Activated T-cell treated with anti-CD3 and anti-CD28 coated beads, Interleukin-2, amount 50 U/mL, for 24 hours (primary cell): ENCODE results near the gene CTBP2.

Source experiments
- DNase-seq: peaks from one replicate; pipeline ENCODE4 v3.0.0-alpha.2; 2020
- H3K27ac Mint-ChIP-seq: 2 replicates; pipeline ENCODE4 v1.8.0; 2020; ENCODE audit warnings: mild to moderate bottlenecking, mixed read lengths
- H3K27me3 Mint-ChIP-seq: 2 replicates; pipeline ENCODE4 v1.8.0; 2020; ENCODE audit warnings: mixed read lengths
- H3K36me3 Mint-ChIP-seq: 2 replicates; pipeline ENCODE4 v1.8.0; 2020; ENCODE audit warnings: low read depth, mixed read lengths
- H3K4me1 Mint-ChIP-seq: 2 replicates; pipeline ENCODE4 v1.8.0; 2020; ENCODE audit warnings: low read depth, mixed read lengths
- H3K4me3 Mint-ChIP-seq: 2 replicates; pipeline ENCODE4 v1.8.0; 2020; ENCODE audit warnings: mild to moderate bottlenecking, moderate library complexity, mixed read lengths
- H3K9me3 Mint-ChIP-seq: 2 replicates; pipeline ENCODE4 v1.8.0; 2020; ENCODE audit warnings: mixed read lengths

Gene CTBP2

GRCh38 chr10:125094806-125095205 is 65.6 kb downstream of the CTBP2 start:
- H3K36me3 Mint-ChIP-seq = no peaks in the 10 kb centered on the region
- no peak for DNase-seq
- H3K4me1 Mint-ChIP-seq = peaks cover 3% of the 10 kb centered on the region

GRCh38 chr10:125093974-125094705 is 66.2 kb downstream of the CTBP2 start:
- H3K27me3 Mint-ChIP-seq = peaks cover 3% of the 10 kb centered on the region
- H3K27ac Mint-ChIP-seq = no peak overlapping the region
- H3K4me1 Mint-ChIP-seq = peaks cover 3% of the 10 kb centered on the region
- no peaks in the 10 kb centered on the region for H3K36me3 Mint-ChIP-seq
- DNase-seq = no peak
- no peak overlapping the region for H3K4me3 Mint-ChIP-seq
- H3K9me3 Mint-ChIP-seq = no peaks in the 10 kb centered on the region

More at GRCh38 chr10:125094806-125095205, 65.6 kb downstream of the CTBP2 start:
- H3K27ac Mint-ChIP-seq = no peak overlapping the region
- H3K4me3 Mint-ChIP-seq = no peak overlapping the region
- H3K9me3 Mint-ChIP-seq = no peaks in the 10 kb centered on the region
- peaks cover 3% of the 10 kb centered on the region for H3K27me3 Mint-ChIP-seq

DNA sequence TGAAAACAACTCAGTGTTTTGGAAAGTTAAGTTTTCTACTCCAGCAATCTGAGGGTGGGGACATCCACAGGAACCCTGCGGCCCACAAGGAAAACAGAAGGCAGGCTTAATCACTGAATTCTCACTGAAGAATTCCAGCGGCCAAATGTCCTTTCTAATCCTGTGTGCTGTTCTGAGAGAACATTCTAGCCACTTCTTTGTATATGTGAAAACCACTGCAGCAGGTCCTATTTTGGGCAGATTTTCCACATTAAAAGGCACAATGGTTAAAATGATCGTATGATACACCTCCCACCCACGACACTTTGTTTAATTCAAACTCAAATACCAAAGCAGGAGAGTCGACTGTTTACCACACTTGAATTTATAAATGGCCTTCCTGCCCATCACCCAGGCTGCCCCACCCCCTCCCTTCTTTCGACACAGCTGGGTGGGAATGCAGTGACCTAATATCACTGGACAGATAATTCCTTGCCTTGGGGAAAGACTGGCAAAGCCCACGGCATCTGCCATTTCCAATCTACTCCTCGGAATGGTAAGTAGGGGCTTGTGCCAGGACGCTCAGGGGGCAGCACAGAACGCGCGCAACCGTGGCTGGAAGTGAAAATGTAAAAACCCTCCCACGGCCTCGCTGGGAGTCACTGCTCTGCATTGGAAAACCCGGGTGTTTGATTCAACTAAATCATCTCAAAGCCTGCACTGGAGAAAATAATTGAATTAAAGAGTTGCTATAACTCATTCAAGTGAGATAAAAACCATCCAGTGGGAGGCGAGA is 67.0 kb downstream of the CTBP2 start:
- no peak overlapping the region for H3K27ac Mint-ChIP-seq

DNA sequence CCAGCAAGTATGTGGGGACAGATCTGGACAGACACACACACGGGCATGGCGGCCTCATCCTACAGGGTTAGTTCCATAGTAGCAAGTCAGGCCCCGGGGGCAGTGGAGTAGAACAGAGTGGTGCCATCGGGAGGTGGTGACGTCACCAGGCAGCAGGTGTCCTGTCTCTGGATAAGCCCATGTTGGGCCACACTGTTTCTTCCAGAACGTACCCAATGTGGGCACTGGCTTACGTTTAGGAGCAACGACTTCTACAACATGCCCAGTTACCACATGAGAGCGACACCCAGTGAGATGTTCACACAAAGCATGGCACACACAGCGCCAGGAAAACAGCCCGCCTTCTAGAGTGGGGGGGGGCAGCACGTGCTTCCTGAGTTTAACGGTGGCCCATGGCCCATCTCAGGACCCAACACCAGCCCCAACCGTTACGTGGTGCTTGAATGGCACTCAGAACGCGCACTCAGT is 67.8 kb downstream of the CTBP2 start:
- no peak for DNase-seq
- Mint-ChIP-seq H3K27ac (no peak overlapping the region), H3K4me3 (no peak overlapping the region), H3K27me3 (peaks cover 9% of the 10 kb centered on the region), H3K9me3 (no peaks in the 10 kb centered on the region), H3K36me3 (no peaks in the 10 kb centered on the region), H3K4me1 (peaks cover 3% of the 10 kb centered on the region)

More for the DNA sequence above, 67.0 kb downstream of the CTBP2 start:
- Mint-ChIP-seq H3K4me1 (peaks cover 3% of the 10 kb centered on the region), H3K36me3 (no peaks in the 10 kb centered on the region), H3K27me3 (peaks cover 3% of the 10 kb centered on the region), H3K4me3 (no peak overlapping the region), H3K9me3 (no peaks in the 10 kb centered on the region)
- no peak for DNase-seq

DNA sequence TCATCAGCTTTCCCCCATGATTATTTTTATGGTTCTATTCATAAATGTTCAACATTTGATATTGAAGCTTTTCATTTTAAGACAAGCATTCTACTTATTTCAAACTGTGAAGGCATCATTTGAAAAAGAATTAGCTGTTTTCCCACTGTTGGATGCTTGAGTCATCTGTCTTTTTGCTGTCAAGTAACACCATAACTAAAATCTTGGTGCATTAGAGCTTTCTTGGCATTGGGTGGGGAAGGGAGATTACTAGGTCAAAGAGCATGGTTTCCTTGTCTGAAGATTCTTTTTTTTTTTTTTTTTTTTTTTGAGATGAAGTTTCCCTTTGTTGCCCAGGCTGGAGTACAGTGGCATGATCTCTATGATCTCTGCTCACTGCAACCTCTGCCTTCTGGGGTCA is 68.5 kb downstream of the CTBP2 start:
- no peak overlapping the region for H3K27ac Mint-ChIP-seq
- peaks cover 3% of the 10 kb centered on the region for H3K4me1 Mint-ChIP-seq
- H3K27me3 Mint-ChIP-seq = peaks cover 11% of the 10 kb centered on the region
- H3K9me3 Mint-ChIP-seq = no peaks in the 10 kb centered on the region
- DNase-seq = no peak
- H3K4me3 Mint-ChIP-seq = no peak overlapping the region
- H3K36me3 Mint-ChIP-seq = no peaks in the 10 kb centered on the region

DNA sequence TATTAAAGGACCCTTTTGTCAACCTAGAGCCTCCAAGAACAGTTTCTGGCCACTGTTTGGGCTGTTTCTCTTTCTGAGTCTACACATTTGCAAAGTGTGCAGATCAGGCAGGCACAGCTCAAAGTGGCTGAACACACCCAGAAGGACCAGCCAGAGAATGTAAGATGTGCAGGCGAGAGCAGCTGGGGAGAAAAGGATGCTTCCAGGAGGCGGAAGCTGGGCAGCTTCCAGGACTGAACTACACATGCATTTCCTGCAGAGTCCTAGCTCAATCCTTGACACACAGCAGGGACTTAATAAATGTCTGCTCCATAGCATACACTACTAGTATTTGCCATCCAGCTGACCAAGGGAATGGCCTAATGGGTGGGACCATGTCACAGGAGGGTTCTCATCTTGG is 70.9 kb downstream of the CTBP2 start:
- Mint-ChIP-seq H3K27me3 (peaks cover 16% of the 10 kb centered on the region), H3K4me1 (no peaks in the 10 kb centered on the region), H3K9me3 (no peaks in the 10 kb centered on the region), H3K36me3 (no peaks in the 10 kb centered on the region), H3K27ac (no peak overlapping the region), H3K4me3 (no peak overlapping the region)
- DNase-seq = no peak

DNA sequence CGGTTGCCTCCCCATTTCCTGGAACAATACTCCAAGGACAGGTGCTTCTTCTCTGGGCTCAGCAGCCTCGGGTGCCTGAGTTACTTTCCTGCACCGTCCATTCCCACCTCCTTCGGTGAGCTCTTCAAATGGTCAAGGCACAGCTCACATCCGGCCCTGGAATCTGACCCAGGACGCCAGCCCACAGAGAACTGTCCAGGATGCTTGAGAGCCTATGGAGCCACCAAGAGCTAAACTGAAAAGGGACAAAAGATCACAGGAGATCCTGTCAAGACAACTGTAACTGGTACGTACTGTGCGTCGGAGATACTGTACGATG is 72.5 kb downstream of the CTBP2 start:
- Mint-ChIP-seq H3K27me3 (peaks cover 14% of the 10 kb centered on the region), H3K4me3 (no peak overlapping the region), H3K27ac (no peak overlapping the region), H3K36me3 (no peaks in the 10 kb centered on the region), H3K9me3 (no peaks in the 10 kb centered on the region), H3K4me1 (no peaks in the 10 kb centered on the region)
- DNase-seq = no peak

DNA sequence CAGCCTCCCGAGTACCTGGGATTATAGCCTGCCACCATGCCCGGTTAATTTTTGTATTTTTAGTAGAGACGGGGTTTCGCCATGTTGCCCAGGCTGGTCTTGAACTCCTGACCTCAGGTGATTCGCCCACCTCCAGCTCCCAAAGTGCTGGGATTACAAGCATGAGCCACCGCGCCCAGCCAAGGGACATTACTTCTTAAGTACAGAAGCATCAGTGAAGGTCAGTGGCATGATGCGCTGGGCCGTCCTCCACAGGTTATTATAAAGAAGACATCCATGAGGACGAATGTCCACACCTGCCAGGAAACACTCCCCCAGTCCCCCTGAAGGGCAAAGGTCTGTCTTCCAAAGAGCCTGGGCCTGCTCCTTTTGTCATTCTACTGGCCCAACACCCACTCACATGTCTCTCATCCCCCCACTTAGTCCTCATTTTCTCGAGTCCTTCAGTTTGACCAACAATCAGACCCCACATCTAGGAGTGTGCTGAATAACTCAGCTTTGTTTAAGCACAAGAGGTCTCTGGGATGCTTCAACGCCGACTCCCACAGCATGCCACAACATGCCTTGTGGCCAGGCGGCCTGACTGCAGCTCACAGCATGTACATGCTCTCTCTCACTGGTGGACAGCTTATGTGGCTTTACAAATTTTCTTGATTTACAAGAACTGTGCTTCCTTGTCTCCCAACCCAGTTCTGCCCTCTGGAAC is 73.0 kb downstream of the CTBP2 start:
- no peak overlapping the region for H3K4me3 Mint-ChIP-seq

GRCh38 chr10:125086691-125087090 is 73.7 kb downstream of the CTBP2 start:
- peaks cover 14% of the 10 kb centered on the region for H3K27me3 Mint-ChIP-seq
- no peaks in the 10 kb centered on the region for H3K4me1 Mint-ChIP-seq
- no peaks in the 10 kb centered on the region for H3K36me3 Mint-ChIP-seq
- no peak overlapping the region for H3K4me3 Mint-ChIP-seq
- H3K27ac Mint-ChIP-seq = no peak overlapping the region
- no peak for DNase-seq
- no peaks in the 10 kb centered on the region for H3K9me3 Mint-ChIP-seq

More for the DNA sequence above, 73.0 kb downstream of the CTBP2 start:
- no peak for DNase-seq
- Mint-ChIP-seq H3K27ac (no peak overlapping the region), H3K36me3 (no peaks in the 10 kb centered on the region), H3K9me3 (no peaks in the 10 kb centered on the region), H3K4me1 (no peaks in the 10 kb centered on the region), H3K27me3 (peaks cover 14% of the 10 kb centered on the region)

DNA sequence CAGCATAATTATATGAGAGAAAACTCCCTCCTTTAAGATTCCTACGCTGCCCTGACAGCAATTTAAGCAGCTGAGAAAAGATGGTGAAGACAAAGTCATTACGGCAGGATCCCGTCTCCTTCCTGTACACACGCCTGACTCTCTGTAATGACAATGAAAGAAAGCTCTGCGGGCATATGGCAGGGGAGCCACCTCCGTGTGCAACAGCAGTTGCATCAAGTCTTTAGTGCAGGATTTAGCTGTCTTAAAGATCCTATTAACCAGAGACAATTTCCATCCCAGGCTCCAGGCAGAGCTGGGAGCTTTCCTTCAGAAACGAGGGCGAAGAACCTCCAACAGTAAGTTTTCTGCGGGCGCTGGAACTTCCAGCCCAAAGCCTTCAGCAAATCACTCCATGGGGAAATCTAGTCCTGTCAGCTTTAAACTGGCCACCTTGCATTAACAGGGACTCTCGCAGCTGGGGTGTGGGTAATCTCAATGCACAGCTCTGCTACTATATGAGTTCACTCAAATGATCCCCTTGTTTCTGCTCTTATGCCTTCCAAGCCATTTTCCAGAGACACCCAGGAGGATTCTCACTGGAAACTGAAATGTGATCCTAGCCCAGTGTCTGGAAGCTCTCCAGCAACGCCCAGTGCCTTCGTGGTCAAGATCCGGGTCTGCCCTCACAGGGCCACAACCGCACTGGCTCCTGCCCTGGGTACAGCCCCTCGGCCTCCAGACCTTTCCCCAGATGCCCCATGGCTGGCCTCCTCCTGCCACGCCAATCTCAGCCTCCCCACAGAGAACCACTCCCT is 74.9 kb downstream of the CTBP2 start:
- no peaks in the 10 kb centered on the region for H3K9me3 Mint-ChIP-seq
- no peaks in the 10 kb centered on the region for H3K4me1 Mint-ChIP-seq
- no peak overlapping the region for H3K4me3 Mint-ChIP-seq
- no peaks in the 10 kb centered on the region for H3K36me3 Mint-ChIP-seq
- DNase-seq = no peak
- peaks cover 14% of the 10 kb centered on the region for H3K27me3 Mint-ChIP-seq
- no peak overlapping the region for H3K27ac Mint-ChIP-seq

DNA sequence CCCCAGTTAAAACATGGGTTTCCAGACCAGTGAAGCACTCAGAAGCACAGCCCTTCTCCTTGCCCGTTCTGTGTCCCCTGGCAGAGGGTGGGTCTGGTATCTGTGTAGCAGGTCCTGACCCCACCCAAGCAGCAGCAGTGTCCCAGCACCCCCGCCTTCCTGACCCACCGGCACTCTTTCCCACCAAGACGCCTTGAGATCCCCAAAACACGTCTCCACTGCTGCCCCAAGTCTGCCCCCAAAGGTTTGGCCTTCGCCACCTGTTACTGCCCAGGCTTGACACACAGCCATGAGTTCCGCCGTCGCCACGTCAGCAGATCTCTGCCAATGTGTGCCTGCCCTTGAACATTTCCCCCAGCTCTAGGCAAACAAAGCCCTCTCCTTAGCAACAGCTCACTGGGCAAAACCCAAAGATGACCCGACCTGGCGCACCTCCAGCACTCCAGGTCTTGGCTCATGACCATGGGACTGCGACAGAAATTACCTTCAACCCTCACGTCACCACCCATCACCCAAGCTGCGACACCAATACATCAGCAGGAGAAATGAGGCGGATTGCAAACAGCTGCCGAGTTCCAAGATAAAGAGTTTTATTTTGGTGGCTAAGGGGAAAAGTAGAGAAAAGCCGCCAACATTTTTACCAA is 75.6 kb downstream of the CTBP2 start:
- Mint-ChIP-seq H3K36me3 (no peaks in the 10 kb centered on the region), H3K4me1 (no peaks in the 10 kb centered on the region)

DNA sequence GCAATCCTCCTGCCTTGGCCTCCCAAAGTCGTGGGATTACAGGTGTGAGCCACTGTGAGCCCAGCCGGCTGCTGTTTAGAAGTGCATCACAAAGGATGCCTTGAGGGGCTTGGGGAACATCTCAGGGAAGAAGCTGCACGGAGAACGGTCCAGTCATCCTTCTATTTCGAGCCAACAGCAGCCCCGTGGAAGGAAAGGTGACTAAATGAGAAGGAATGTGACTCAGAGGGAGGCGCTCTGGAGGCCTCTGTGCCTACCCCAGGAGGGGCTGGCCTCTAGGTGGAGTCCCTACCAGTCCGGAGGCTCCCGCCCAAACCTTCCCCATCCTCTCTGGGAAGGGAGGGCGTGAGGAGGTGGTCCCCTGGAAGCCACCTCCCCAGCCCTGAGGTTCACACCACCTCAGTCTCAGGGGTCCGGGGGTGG is 76.2 kb downstream of the CTBP2 start:
- Mint-ChIP-seq H3K4me3 (no peak overlapping the region), H3K9me3 (no peaks in the 10 kb centered on the region), H3K27me3 (peaks cover 14% of the 10 kb centered on the region), H3K27ac (no peak overlapping the region), H3K4me1 (no peaks in the 10 kb centered on the region), H3K36me3 (no peaks in the 10 kb centered on the region)
- DNase-seq = no peak

More for the DNA sequence above, 75.6 kb downstream of the CTBP2 start:
- no peaks in the 10 kb centered on the region for H3K9me3 Mint-ChIP-seq
- peaks cover 14% of the 10 kb centered on the region for H3K27me3 Mint-ChIP-seq
- DNase-seq = no peak
- no peak overlapping the region for H3K4me3 Mint-ChIP-seq
- no peak overlapping the region for H3K27ac Mint-ChIP-seq

DNA sequence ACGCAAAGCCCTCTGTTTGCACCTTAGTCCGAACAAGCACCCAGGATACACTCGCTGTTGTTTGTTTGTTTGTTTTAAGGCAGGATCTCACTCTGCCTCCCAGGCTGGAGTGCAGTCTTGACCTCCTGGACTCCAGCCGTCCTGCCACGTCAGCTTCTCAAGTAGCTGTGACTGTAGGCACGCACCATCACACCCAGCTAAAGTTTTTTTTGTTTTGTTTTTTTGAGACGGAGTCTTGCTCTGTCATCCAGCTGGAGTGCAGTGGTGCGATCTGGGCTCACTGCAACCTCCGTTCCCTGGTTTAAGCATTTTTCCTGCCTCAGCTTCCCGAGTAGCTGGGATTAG is 76.8 kb downstream of the CTBP2 start:
- no peaks in the 10 kb centered on the region for H3K9me3 Mint-ChIP-seq
- no peaks in the 10 kb centered on the region for H3K36me3 Mint-ChIP-seq
- H3K4me1 Mint-ChIP-seq = no peaks in the 10 kb centered on the region
- no peak overlapping the region for H3K27ac Mint-ChIP-seq
- H3K27me3 Mint-ChIP-seq = peaks cover 14% of the 10 kb centered on the region
- no peak overlapping the region for H3K4me3 Mint-ChIP-seq
- no peak for DNase-seq
